Measurements from ENCODE around the gene OSTM1. TPM values are rescaled to one million over a fixed set of nuclear protein-coding genes. Genes with fewer than 3 reads are reported as not detected.

The OSTM1 gene
- total RNA-seq, 1 donor from 2014 or later, result 16.8 TPM

DNA sequence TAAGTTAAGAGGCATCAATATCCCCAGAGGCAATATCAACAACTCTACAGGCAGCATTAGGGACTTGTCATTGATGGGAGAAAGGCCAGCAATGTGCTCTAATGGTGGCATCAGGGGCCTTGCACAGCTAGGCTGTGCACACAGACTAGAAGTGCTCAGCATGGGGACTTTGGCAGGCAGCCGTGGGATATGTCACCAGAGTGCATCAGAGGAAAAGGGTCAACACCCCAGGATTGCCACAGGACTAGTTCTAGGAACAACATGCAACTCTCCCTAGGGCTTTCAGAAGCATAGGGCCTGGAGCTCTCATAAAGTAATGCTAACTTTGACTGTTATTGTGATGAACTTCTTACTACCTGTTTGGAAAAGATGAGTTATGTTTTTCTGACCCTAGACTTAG lies 32.2 kb upstream of the OSTM1 start:
- no peak overlapping the region for H3K27ac Mint-ChIP-seq

DNA sequence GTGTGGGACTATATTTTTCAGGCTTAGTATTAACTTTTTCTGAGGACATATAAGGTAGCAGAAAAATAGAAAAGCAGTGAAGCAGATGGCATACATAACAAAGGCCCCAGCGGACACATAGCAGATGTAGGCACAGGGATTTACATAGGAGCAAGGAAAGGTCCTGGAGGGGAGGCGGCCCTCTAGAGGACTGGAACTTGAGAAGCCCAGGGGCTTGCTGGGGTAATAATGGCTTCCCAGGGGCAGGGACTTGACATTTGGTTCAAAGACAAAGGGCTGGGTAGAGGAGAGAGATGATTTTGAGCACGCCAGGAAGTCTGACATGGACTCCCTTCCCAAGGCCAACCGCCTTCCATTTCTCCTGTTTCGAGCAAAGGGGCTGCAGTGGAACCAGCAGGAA lies 31.7 kb upstream of the OSTM1 start:
- no peak for DNase-seq (ENCODE audit: low spot score in 2 of 2, unreplicated experiment in 2 of 2)
- H3K4me3 Mint-ChIP-seq, result no peak overlapping the region
- H3K9me3 Mint-ChIP-seq, result no peaks in the 10 kb centered on the region
- peaks cover 12% of the 10 kb centered on the region for H3K4me1 Mint-ChIP-seq
- no peaks in the 10 kb centered on the region for H3K36me3 Mint-ChIP-seq
- TF ChIP-seq, protein P1, sequence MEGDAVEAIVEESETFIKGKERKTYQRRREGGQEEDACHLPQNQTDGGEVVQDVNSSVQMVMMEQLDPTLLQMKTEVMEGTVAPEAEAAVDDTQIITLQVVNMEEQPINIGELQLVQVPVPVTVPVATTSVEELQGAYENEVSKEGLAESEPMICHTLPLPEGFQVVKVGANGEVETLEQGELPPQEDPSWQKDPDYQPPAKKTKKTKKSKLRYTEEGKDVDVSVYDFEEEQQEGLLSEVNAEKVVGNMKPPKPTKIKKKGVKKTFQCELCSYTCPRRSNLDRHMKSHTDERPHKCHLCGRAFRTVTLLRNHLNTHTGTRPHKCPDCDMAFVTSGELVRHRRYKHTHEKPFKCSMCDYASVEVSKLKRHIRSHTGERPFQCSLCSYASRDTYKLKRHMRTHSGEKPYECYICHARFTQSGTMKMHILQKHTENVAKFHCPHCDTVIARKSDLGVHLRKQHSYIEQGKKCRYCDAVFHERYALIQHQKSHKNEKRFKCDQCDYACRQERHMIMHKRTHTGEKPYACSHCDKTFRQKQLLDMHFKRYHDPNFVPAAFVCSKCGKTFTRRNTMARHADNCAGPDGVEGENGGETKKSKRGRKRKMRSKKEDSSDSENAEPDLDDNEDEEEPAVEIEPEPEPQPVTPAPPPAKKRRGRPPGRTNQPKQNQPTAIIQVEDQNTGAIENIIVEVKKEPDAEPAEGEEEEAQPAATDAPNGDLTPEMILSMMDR (IDR thresholded peaks at IDR 0.05; ENCODE audit: unreplicated experiment), result no peak
- H3K27ac Mint-ChIP-seq, result no peak overlapping the region
- H3K27me3 Mint-ChIP-seq (ENCODE audit: low read depth), result peaks cover 12% of the 10 kb centered on the region

More for the DNA sequence above, 32.2 kb upstream of the OSTM1 start:
- DNase-seq (ENCODE audit: low spot score in 2 of 2, unreplicated experiment in 2 of 2), result no peak
- Mint-ChIP-seq H3K27me3 (ENCODE audit: low read depth) (peaks cover 17% of the 10 kb centered on the region), H3K9me3 (no peaks in the 10 kb centered on the region), H3K36me3 (no peaks in the 10 kb centered on the region), H3K4me3 (no peak overlapping the region), H3K4me1 (peaks cover 12% of the 10 kb centered on the region)
- TF ChIP-seq, protein P1 (IDR thresholded peaks at IDR 0.05; ENCODE audit: unreplicated experiment), result no peak

DNA sequence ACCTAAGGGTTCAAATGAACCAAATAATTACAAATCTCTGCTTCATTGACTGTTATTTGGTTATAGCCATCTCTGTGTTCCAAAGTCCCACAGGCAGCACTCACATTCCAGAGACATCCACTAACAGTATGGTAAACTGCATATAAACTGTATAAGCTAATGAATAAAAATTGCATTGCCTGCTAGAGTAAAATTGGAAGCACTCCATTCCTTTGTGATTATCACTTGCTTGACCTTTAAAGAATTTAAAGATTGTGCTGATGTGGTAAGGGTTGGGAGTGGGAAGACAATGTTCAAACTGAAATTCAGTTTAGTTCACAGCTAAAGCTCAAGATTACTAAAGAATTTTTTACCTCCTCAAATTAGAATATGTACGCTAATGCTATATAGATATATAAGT lies 31.0 kb upstream of the OSTM1 start:
- H3K27ac Mint-ChIP-seq, result peak overlapping the region; percentile 10
- no peaks in the 10 kb centered on the region for H3K9me3 Mint-ChIP-seq
- H3K27me3 Mint-ChIP-seq (ENCODE audit: low read depth), result peaks cover 9% of the 10 kb centered on the region
- TF ChIP-seq, protein P1 (IDR thresholded peaks at IDR 0.05; ENCODE audit: unreplicated experiment), result no peak
- DNase-seq (ENCODE audit: low spot score in 2 of 2, unreplicated experiment in 2 of 2), result no peak
- H3K4me3 Mint-ChIP-seq, result no peak overlapping the region
- H3K36me3 Mint-ChIP-seq, result no peaks in the 10 kb centered on the region
- peaks cover 12% of the 10 kb centered on the region for H3K4me1 Mint-ChIP-seq

DNA sequence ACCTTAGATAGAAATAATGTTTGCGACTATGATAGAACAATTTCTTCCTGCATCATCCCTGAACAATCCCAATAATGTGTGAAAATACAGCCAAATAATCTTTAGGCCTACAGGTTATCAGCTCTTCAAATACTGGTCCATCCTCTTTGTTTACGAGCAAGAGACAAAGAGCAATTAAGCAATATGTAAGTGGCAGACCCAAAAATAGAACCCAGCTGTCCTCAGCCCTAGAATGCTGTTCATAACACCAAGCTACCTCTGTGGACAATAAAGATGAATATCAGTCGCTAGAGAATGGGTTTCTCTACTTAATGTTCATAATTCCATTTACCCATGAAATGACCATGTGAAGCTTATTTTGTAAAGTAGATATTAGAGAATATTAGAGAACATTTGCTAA lies 28.4 kb upstream of the OSTM1 start:
- Mint-ChIP-seq H3K4me1 (peaks cover 14% of the 10 kb centered on the region), H3K27me3 (ENCODE audit: low read depth) (peaks cover 5% of the 10 kb centered on the region), H3K4me3 (no peak overlapping the region), H3K27ac (no peak overlapping the region), H3K9me3 (no peaks in the 10 kb centered on the region), H3K36me3 (no peaks in the 10 kb centered on the region)
- TF ChIP-seq, protein P1 (IDR thresholded peaks at IDR 0.05; ENCODE audit: unreplicated experiment), result no peak
- no peak for DNase-seq (ENCODE audit: low spot score in 2 of 2, unreplicated experiment in 2 of 2)

DNA sequence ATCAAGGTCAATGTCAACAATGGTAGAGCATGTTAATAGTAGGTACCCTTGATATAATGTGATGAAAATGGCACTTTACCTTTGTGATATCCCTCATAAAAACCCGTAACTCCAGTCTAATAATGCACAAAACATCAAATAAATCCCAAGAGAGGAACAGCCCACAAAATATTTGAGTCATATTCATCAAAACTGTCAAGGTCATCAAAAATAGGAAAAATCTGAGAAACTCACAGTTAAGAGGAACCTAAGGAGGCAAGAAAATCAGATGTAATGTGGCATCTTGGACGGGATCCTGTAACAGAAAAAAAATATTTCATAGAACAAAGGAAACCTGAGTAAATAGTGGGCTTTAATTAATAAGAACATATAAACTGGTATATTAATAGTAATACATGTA lies 25.5 kb upstream of the OSTM1 start:
- TF ChIP-seq, protein P1 (IDR thresholded peaks at IDR 0.05; ENCODE audit: unreplicated experiment), result no peak
- Mint-ChIP-seq H3K4me1 (peaks cover 2% of the 10 kb centered on the region), H3K36me3 (no peaks in the 10 kb centered on the region), H3K27me3 (ENCODE audit: low read depth) (peaks cover 5% of the 10 kb centered on the region), H3K4me3 (no peak overlapping the region), H3K27ac (no peak overlapping the region), H3K9me3 (peaks cover 5% of the 10 kb centered on the region)
- no peak for DNase-seq (ENCODE audit: low spot score in 2 of 2, unreplicated experiment in 2 of 2)

DNA sequence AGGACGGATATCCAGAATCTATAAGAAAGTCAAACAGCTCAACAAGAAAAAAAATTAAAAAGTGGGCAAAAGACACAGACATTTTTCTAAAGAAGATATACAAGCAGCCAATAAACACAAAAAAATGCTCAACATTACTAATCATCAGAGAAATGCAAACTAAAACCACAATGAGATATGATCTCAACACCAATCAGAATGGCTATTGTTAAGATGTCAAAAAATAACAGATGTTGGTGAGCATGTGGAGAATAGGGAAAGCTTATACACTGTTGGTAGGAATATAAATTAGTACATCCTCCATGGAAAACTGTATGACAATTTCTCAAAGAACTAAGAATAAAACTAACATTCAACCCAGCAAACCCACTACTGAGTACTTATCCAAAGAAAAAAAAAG lies 23.3 kb upstream of the OSTM1 start:
- peaks cover 2% of the 10 kb centered on the region for H3K4me1 Mint-ChIP-seq
- H3K9me3 Mint-ChIP-seq, result peaks cover 5% of the 10 kb centered on the region
- H3K4me3 Mint-ChIP-seq, result no peak overlapping the region
- H3K36me3 Mint-ChIP-seq, result no peaks in the 10 kb centered on the region
- no peak for DNase-seq (ENCODE audit: low spot score in 2 of 2, unreplicated experiment in 2 of 2)
- H3K27ac Mint-ChIP-seq, result no peak overlapping the region
- TF ChIP-seq, protein P1 (IDR thresholded peaks at IDR 0.05; ENCODE audit: unreplicated experiment), result no peak
- H3K27me3 Mint-ChIP-seq (ENCODE audit: low read depth), result peaks cover 5% of the 10 kb centered on the region
